DMS153 treated with DMSO at 0.1 percent for 48 hours (cell line): ENCODE measurements around the gene MYO7B.

Experiments used
- DNase-seq: peaks from one replicate; lab custom pipeline; 2025; ENCODE audit not compliant: unreplicated experiment; lab: John Stamatoyannopoulos, UW

The MYO7B gene

DNA sequence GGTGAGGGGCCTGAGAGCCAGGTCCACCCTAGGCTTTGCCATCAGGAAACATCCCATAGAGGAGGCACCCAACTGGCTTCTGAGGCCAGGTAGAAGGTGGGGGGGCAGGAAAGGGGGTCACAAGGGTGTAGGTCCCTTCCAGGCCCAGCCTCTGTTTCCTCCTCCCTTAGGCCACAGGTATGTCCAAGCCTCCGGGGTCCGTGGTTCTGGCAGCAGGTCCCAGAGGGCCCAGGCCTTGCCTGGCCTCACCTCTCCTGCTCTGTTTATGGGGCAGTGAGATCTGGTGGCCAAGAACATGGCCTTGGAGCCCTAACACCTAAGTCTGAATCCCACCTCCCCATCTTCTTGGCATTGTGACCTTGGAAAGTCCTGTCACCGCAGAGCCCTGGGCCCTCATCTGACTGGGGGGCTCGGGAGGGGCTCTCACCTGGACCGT, 88.9 kb downstream of the MYO7B start:
- no peak for DNase-seq

DNA sequence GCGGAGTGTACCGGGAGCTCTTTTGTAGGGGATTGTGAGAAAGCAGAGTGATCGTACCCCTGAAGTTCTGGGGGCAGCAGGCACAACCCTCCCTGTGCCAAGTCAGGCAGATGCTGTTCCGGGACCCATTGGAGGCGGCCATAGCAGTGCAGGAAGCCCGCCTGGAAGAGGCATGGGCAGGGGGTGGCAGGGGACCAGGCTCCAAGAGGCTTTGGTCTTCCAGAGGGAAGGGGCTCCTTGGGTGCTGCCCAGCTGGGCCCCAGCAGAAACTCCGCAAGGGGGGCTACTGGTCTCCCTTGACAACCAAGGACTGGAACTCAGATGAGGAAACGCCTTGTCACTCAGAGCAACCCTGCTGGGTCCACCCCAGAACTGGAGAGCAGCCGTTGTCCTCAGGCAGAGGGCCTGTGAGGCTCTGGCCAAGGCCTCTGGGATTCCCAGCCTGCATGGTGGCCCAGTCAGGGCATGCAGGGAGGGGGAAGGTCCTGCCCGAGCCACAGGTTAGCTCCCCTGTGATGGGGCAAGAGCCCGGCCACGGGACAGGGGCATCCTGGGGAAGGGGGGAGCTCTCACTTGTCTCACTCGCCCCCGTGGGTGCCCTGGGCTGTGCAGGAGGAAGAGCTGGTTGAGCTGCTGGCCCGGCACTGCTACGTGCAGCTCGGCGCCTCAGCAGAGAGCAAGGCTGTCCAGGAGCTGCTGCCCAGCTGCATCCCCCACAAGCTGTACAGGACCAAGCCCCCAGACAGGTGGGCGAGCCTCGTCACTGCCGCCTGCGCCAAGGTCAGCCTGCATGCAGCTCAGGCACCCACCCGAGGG, 89.5 kb downstream of the MYO7B start:
- DNase-seq, result no peak

- DNase-seq, result no peak
These were observed 90.1 kb downstream of the MYO7B start for GRCh38 chr2:127625572-127625951.

- no peak for DNase-seq
These were observed 90.7 kb downstream of the MYO7B start for GRCh38 chr2:127626175-127626574.

GRCh38 chr2:127626917-127627739, 91.6 kb downstream of the MYO7B start:
- no peak for DNase-seq

DNA sequence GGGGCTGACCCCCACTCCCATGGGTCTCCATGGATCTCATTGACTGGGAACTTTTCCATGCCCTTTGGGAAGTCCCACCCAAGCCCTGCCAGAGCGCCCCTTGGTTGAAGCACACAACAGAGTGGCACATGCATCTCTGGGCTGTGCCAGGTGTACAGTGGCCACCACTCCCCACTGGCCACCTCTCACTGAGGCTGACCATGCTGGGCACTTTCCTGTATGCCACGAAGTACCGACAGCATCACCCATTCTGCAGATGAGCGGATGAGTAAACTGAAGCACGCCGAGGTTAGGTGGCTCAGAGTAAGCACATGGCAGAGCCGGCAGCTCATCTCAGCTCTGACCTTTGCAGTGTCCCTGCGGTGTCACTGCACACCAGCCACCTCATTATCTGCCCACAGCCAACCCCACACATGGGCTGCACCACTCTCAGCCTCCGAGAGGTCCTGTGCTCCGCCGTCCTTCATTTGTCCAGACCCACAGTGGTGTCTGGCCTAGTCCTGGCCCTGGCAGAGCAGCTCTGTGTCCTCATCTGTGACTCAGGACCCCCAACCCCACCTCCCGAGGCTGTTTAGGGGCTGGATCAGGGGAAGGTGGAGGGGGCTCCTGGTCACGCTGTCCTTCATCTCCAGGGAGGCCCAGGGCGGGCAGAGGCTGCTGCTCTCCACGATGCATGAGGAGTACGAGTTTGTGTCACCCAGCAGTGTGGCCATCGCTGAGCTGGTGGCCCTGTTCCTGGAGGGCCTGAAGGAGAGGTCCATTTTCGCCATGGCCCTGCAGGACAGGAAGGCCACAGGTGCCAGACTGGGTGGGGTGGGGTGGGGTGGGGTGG, 92.5 kb downstream of the MYO7B start:
- DNase-seq, result no peak

DNA sequence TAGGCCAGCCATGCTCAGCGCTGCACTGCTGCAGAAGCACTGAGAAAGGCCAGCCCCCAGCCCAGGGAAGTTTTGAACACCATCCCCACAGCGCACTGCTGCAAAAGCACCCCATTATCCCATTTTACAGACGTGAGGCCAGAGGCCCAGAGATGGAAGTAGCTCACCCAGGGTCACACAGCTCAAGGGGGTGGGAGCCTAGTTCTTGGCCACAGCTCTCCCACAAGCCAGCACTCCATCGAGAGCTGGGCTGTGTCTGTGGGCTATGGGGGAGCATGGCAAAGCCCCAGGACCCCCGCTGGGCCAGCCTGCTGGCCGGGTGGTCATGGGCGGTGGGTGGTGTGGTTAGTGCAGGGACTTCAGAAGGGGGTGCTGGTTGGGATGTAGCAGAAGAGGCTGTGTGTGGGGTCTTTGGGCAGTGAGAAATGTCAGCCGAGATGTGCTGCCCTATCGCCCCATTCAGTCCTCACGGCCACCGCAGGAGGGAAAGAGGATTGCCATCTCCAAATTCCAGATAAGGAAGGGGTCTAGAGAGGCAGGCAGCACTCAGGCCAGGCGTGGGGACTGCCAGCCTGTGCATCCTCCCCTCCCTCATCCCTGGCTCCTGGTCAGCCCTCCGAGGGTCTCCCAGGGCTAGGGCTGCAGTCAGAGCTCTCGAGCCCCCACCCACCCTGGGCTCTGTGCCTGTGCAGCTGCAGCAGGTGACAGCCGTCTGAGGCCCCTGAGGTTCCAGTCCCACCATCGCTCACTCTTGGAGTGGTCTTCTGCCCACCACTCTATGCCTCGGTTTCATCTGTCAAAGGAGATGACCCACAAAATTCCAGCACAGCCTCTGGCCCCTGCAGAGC, 93.5 kb downstream of the MYO7B start:
- no peak for DNase-seq

GRCh38 chr2:127629637-127630036, 94.2 kb downstream of the MYO7B start:
- DNase-seq, result no peak

DNA sequence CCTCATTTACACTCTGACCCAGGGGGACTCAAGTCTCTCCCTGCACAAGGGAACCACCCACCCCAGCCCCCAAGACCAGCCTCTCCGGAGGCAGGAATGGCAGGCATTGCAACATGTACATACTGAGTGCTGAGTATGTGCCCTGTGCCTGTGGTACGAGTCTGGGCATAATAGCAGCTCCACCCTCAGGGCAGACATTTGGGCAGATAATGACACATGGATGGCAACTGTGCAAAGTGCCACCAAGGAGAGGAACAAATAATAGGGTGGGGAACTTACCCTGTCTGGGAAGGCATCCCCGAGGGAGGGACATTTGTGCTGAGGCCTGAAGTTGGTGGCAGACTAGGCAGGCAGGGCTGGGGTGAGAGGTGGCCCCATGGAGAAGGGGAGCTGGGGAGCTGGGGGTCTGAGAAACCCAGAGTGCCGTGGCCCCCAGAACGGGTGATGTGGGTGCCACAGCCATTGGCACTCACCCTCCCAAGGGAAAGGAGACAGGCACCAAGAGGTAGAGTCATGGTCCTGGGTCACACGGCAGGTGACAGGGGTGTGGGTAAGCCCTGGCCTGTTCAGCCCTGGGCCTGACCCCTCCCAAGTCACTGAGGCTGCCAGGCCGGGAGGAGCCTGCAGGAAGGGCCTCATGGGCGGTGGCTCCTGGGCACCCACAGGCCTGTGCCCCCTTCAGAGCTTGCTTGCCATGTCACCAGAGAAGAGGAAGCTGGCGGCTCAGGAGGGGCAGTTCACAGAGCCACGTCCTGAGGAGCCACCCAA, 94.8 kb downstream of the MYO7B start:
- no peak for DNase-seq

DNA sequence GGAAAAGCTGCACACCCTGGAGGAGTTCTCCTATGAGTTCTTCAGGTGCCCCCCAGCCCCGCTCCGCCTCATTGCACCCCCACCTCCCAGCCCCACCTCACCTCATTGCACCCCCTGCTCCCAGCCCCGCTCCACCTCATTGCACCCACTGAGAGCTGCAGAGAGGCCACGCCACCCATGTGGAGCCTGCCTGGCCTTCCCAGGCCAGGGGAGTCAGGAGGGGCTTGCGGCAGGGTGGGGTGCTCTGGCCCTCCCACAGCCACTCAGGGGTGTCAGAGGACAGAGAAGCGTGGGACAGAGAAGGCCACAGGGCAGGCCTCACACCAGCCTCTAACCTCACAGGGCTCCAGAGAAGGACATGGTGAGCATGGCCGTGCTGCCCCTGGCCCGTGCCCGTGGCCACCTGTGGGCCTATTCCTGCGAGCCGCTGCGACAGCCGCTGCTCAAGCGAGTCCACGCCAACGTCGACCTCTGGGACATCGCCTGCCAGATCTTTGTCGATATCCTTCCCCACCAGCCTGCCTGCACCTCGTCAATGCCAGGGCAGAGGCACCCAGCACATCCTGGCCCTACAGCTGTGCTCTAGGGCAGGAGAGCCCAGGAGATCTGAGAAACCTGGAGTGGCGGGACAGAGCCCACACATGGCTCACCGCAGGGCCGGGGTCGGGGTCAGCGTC, 95.5 kb downstream of the MYO7B start:
- DNase-seq, result no peak

- DNase-seq, result no peak
These were observed 96.1 kb downstream of the MYO7B start for GRCh38 chr2:127631541-127631996.

DNA sequence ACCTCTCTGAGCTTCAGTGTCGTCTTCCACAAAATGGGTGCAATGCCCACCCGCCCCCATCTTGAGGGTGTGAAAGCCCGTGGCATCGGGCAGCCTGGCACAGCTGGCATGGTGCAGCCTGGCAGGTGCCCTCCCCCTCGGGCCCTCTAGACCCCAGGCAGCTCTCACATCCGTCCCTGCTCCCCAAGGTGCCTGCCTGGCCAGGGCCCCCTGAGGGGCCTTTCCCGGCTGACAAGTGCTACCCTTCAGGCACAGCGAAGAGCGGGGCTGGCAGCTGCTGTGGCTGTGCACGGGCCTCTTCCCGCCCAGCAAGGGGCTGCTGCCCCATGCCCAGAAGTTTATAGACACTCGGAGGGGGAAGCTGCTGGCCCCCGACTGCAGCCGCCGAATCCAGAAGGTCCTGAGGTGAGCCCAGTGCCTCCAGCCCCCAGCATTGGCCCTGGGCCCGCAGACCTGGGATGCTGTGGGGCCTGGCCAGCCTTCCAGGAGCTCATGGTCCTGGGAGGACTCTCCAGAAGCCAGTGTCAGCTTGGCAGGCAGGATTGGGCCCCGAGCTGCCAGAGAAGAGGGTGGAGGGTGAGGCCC, 96.6 kb downstream of the MYO7B start:
- DNase-seq, result no peak

- DNase-seq, result no peak
These were observed 97.4 kb downstream of the MYO7B start for GRCh38 chr2:127632592-127633489.

DNA sequence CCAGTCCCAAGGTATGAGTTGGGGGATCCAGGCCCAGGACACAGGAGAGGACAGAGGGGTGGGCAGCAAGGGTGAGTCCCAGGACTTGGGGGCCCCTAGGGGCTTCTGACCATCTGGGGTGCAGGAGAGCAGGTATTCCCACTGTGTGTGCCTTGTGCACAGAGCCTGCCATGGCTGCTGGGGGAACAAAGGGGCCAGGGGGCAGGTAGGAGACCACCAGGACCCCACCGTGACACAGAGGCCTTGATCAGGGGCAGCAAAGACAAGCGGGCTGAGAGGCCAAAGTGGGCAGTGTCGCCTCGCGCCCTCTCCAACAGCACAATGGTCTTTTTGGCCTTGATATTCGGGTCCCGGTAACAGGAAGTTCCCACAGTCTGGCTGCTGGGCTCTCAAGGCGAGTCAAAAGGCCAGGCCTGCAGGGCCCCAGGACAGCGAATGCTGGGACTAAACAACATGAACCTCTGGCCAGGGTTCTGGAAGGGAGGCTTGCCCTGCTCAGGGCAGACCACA, 98.1 kb downstream of the MYO7B start:
- DNase-seq, result no peak

DNA sequence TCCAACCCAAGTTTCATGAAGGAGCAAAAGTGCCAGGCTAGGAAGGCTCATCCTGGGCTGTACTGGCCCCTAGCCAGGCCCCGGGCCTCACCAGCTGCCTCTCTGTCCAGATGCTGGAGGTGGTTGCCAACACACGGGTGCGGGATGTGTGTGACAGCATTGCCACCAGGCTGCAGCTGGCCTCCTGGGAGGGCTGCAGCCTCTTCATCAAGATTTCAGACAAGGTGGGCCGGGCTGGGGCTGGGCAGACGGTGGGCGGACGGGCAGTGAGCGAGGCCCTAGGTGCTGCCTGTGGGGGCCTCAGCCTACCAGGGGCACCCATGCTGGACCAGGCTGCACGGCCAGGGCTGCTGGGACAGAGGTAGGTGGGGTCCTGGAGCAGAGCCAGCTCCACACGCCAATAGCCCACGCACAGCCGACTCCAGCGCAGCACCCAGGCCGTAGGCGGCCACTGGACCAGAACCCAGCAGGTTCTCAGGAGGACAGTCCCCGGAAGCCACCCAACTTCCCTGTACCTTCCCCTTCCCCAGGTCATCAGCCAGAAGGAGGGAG, 98.7 kb downstream of the MYO7B start:
- no peak for DNase-seq

DNA sequence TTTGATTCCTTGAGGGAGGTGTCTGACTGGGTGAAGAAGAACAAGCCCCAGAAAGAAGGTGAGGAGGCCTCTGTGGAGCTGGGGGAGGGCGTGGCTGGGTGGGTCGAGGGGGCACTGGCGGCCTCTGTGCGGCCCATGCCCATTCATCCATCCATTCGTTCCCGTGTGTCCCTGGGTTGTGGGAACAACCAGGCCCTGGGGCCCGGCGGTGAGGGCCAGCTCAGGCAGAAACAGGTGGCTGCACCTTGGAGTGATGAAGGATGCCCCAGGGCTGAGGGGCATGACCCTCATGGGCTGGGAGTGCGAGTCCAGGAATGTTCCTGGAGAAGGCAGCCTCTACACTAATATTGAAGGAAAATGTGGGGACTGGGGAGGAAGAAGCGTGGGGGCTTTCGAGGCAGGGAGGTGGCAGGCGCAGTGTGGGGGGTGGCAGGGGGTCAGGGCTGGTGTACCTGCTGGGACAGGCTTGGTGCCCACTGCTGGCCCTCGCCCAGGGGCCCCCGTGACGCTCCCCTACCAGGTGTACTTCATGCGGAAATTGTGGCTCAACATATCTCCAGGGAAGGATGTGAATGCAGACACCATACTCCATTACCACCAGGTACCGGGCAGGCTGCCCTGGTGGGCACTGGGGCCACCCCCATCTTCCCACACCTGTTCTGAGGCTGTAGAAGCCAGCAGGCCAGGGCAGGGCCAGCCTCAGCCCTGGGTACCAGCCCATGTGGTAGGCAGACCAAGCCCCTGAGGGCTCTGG, 99.3 kb downstream of the MYO7B start:
- DNase-seq, result no peak
